ENCODE data around the gene NGFR.

- TF ChIP-seq TAF1 (IDR thresholded peaks at IDR 0.05; ENCODE audit: borderline replicate concordance, low read depth, low read length) (no peak), USF2 (IDR thresholded peaks at IDR 0.05; ENCODE audit: borderline replicate concordance, low read depth, low read length) (no peak), EP300 (IDR thresholded peaks at IDR 0.05; ENCODE audit: borderline replicate concordance in 1 of 2, low read depth in 1 of 2, low read length in 1 of 2) (no peak), EZH2phosphoT487 (IDR thresholded peaks at IDR 0.05; ENCODE audit: borderline replicate concordance, low read depth) (no peak), JUND (IDR thresholded peaks at IDR 0.05) (no peak), FOXM1 (IDR thresholded peaks at IDR 0.05; ENCODE audit: low read depth) (no peak), SMC3 (IDR thresholded peaks at IDR 0.05; ENCODE audit: low read depth, low read length) (no peak)
- TF ChIP-seq, protein P1, sequence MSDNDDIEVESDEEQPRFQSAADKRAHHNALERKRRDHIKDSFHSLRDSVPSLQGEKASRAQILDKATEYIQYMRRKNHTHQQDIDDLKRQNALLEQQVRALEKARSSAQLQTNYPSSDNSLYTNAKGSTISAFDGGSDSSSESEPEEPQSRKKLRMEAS (IDR thresholded peaks at IDR 0.05; ENCODE audit: low read depth), result no peak
- TF ChIP-seq, protein P2, sequence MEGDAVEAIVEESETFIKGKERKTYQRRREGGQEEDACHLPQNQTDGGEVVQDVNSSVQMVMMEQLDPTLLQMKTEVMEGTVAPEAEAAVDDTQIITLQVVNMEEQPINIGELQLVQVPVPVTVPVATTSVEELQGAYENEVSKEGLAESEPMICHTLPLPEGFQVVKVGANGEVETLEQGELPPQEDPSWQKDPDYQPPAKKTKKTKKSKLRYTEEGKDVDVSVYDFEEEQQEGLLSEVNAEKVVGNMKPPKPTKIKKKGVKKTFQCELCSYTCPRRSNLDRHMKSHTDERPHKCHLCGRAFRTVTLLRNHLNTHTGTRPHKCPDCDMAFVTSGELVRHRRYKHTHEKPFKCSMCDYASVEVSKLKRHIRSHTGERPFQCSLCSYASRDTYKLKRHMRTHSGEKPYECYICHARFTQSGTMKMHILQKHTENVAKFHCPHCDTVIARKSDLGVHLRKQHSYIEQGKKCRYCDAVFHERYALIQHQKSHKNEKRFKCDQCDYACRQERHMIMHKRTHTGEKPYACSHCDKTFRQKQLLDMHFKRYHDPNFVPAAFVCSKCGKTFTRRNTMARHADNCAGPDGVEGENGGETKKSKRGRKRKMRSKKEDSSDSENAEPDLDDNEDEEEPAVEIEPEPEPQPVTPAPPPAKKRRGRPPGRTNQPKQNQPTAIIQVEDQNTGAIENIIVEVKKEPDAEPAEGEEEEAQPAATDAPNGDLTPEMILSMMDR (IDR thresholded peaks at IDR 0.05), result no peak
- TF ChIP-seq, protein P3, sequence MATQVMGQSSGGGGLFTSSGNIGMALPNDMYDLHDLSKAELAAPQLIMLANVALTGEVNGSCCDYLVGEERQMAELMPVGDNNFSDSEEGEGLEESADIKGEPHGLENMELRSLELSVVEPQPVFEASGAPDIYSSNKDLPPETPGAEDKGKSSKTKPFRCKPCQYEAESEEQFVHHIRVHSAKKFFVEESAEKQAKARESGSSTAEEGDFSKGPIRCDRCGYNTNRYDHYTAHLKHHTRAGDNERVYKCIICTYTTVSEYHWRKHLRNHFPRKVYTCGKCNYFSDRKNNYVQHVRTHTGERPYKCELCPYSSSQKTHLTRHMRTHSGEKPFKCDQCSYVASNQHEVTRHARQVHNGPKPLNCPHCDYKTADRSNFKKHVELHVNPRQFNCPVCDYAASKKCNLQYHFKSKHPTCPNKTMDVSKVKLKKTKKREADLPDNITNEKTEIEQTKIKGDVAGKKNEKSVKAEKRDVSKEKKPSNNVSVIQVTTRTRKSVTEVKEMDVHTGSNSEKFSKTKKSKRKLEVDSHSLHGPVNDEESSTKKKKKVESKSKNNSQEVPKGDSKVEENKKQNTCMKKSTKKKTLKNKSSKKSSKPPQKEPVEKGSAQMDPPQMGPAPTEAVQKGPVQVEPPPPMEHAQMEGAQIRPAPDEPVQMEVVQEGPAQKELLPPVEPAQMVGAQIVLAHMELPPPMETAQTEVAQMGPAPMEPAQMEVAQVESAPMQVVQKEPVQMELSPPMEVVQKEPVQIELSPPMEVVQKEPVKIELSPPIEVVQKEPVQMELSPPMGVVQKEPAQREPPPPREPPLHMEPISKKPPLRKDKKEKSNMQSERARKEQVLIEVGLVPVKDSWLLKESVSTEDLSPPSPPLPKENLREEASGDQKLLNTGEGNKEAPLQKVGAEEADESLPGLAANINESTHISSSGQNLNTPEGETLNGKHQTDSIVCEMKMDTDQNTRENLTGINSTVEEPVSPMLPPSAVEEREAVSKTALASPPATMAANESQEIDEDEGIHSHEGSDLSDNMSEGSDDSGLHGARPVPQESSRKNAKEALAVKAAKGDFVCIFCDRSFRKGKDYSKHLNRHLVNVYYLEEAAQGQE (IDR thresholded peaks at IDR 0.05; ENCODE audit: low read depth, low read length), result no peak
These were observed 44.9 kb upstream of the NGFR start for GRCh38 chr17:49450181-49450580.
